ENCODE results near the gene APOA4. TPM values are rescaled to one million over a fixed set of nuclear protein-coding genes. Genes with fewer than 3 reads are reported as not detected.

The APOA4 gene
- total and polyA plus RNA-seq, 9 of the 15 experiments (the other 6 are each of a cell fraction or from before 2014, with no cell fraction given): 0.07 TPM; not detected in 8

- in situ Hi-C loops (cut with MboI) (no loop called here), intact Hi-C loops (cut with micrococcal nuclease) (no loop called here)
- Histone ChIP-seq H4K20me1 (replicated peaks; ENCODE audit: control insufficient read depth, insufficient read depth, low read length) (no peaks in the 10 kb centered on the region; the same call in 1 of the 2 replicates), H3K4me2 (ENCODE audit: insufficient read depth, low read length) (no peak overlapping the region), H3K27me3 (ENCODE audit: control insufficient read depth in 2 of 2, insufficient read depth in 2 of 2, low read length in 2 of 2) (peaks cover 4 to 14% of the 10 kb centered on the region in 2 experiments; a peak in 4 of 5 replicates), H3K36me3 (ENCODE audit: control insufficient read depth, insufficient read depth, low read length) (no peaks in the 10 kb centered on the region), H3K9ac (ENCODE audit: insufficient read depth in 1 of 2, low read depth in 2 of 2, low read length in 2 of 2) (no peak overlapping the region), H3K4me1 (replicated peaks in 1 of 2; ENCODE audit: control insufficient read depth in 2 of 2, insufficient read depth in 2 of 2, low read length in 2 of 2) (peaks cover 0 to 7% of the 10 kb centered on the region in 2 experiments; a peak in 2 of 5 replicates), H3K27ac (ENCODE audit: extremely low read depth, low read depth, low read length) (no peak overlapping the region), H2AFZ (ENCODE audit: low read depth, low read length) (no peak overlapping the region), H3K79me2 (ENCODE audit: control insufficient read depth, insufficient read depth, low read length) (no peaks in the 10 kb centered on the region), H3K4me3 (no peak overlapping the region), H3K9me1 (ENCODE audit: control insufficient read depth, insufficient read depth, low read length) (no peaks in the 10 kb centered on the region), H3K9me3 (replicated peaks; ENCODE audit: control insufficient read depth, insufficient read depth, low read depth, low read length) (no peaks in the 10 kb centered on the region)
- TF ChIP-seq KDM1A (IDR thresholded peaks at IDR 0.05): peak in 1 of 2 experiments; percentile 26; a peak in 1 of 4 replicates
- peak in 1 of 2 experiments; percentile 37; a peak in 1 of 4 replicates for TF ChIP-seq RCOR1 (IDR thresholded peaks at IDR 0.05; ENCODE audit: borderline replicate concordance in 1 of 2, low read depth in 2 of 2, low read length in 2 of 2)
- peak; percentile 55; the same call in 1 of the 2 replicates for TF ChIP-seq C11orf30 (IDR thresholded peaks at IDR 0.05; ENCODE audit: low read depth)
- TF ChIP-seq NFE2 (IDR thresholded peaks at IDR 0.05; ENCODE audit: low read depth): peak; percentile 80
- TF ChIP-seq ZNF316 (IDR thresholded peaks at IDR 0.05): 0 out of 2 replicates have a peak, but pooled peaks have one; percentile 17
- no peak for TF ChIP-seq NCOA6 (IDR thresholded peaks at IDR 0.05)
- TF ChIP-seq THAP12 (CRISPR knock-in tag; IDR thresholded peaks at IDR 0.05): no peak
- TF ChIP-seq SMAD2 (IDR thresholded peaks at IDR 0.05; ENCODE audit: low read depth, low read length): no peak
- peak; percentile 56; the same call in 1 of the 2 replicates for TF ChIP-seq MAFG (tag; conservative IDR thresholded peaks at IDR 0.05)
- TF ChIP-seq SMARCB1 (IDR thresholded peaks at IDR 0.05; ENCODE audit: insufficient read length, low read depth): no peak
- peak; percentile 45; the same call in 1 of the 2 replicates for TF ChIP-seq MAFF (IDR thresholded peaks at IDR 0.05; ENCODE audit: low read length)
- ChIA-PET POLR2A (no interaction called here), CTCF (ENCODE audit: low intra/inter-chr PET ratio) (no interaction called here)
- WGBS (ENCODE audit: insufficient coverage, low coverage, missing lambda C conversion rate): 5% methylated on average over 3 of the region's 3 CpGs
- DNase-seq (ENCODE audit: extremely low read depth in 1 of 4, low spot score in 3 of 4) (no peak), FAIRE-seq (no peak), ATAC-seq (peak; percentile 45; the same call in 2 of the 3 replicates)
- no TSS peak for BruUV-seq (replicated peaks)
Observed at GRCh38 chr11:116811194-116811593, 11.9 kb downstream of the APOA4 start.
